SK-N-MC (cell line): Measurements from ENCODE around the gene SPCS2.

Experiments used
- EZH2 ChIP-seq: fragments of 200-600 bp; sonication (generic); IDR thresholded peaks from one replicate; pipeline ENCODE4 v1.6.1; 2017; ENCODE audit warnings: antibody characterized with exemption
- POLR2AphosphoS5 ChIP-seq: IDR thresholded peaks from 2 replicates; pipeline ENCODE4 v1.6.1; 2012; ENCODE audit warnings: mild to moderate bottlenecking, low read depth, low read length, borderline replicate concordance

DNA sequence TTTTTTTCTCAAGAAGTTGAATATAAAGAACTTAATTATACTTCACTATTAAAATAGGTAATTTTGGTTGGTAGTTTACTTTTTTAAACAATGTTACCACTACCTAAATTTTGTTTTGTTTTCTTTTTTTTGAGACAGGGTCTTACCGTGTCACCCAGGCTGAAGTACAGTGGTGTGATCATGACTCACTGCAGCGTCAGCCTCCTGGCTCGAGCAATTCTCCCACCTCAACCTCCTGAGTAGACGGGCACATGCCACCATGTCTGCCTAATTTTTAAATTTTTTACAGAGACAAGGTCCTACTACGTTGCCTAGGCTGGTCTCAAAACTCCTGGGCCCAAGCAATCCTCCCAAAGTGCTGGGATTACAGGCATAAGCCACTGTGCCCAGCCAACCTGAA is 17.6 kb downstream of the SPCS2 start:
- TF ChIP-seq POLR2AphosphoS5 = no peak
- no peak for TF ChIP-seq EZH2
